ENCODE data around the gene MRPS34.
"Not testable (repeated sequence)": the region's sequence is repeated elsewhere in the genome, so short reads cannot be mapped to it uniquely, and the experiment has no call there.

MRPS34 gene

GRCh38 chr16:1746693-1747195 is 26.2 kb downstream of the MRPS34 start:
- no peak for DNase-seq

- DNase-seq = no peak
These were observed 26.8 kb downstream of the MRPS34 start for GRCh38 chr16:1745900-1746692.

- DNase-seq = no peak
These were observed 27.6 kb downstream of the MRPS34 start for GRCh38 chr16:1745181-1745899.

GRCh38 chr16:1744338-1744840 is 28.5 kb downstream of the MRPS34 start:
- no peak for DNase-seq

GRCh38 chr16:1743376-1744337 is 29.3 kb downstream of the MRPS34 start:
- DNase-seq = no peak

- DNase-seq = no peak
These were observed 31.3 kb downstream of the MRPS34 start for GRCh38 chr16:1741553-1742165.

GRCh38 chr16:1740781-1741490 is 32.0 kb downstream of the MRPS34 start:
- no peak for DNase-seq

- no peak for DNase-seq
These were observed 32.7 kb downstream of the MRPS34 start for GRCh38 chr16:1740234-1740633.

- no peak for DNase-seq
These were observed 38.1 kb downstream of the MRPS34 start for GRCh38 chr16:1734816-1735215.

GRCh38 chr16:1734123-1734522 is 38.8 kb downstream of the MRPS34 start:
- no peak for DNase-seq

GRCh38 chr16:1732551-1732987 is 40.4 kb downstream of the MRPS34 start:
- DNase-seq = not testable (repeated sequence)

- DNase-seq = no peak
These were observed 40.9 kb downstream of the MRPS34 start for GRCh38 chr16:1732071-1732470.

- no peak for DNase-seq
These were observed 41.3 kb downstream of the MRPS34 start for GRCh38 chr16:1731603-1732002.

GRCh38 chr16:1731073-1731472 is 41.9 kb downstream of the MRPS34 start:
- DNase-seq = no peak

GRCh38 chr16:1729445-1729844 is 43.5 kb downstream of the MRPS34 start:
- no peak for DNase-seq

GRCh38 chr16:1729026-1729425 is 43.9 kb downstream of the MRPS34 start:
- no peak for DNase-seq

GRCh38 chr16:1727651-1728624 is 45.0 kb downstream of the MRPS34 start:
- DNase-seq = no peak

GRCh38 chr16:1726661-1727502 is 46.1 kb downstream of the MRPS34 start:
- no peak for DNase-seq

- DNase-seq = no peak
These were observed 48.4 kb downstream of the MRPS34 start for GRCh38 chr16:1724491-1724890.
